Stimulated activated CD4-positive, alpha-beta T cell treated with anti-CD3 and anti-CD28 coated beads, Interleukin-4, amount 100 ng/mL, for 48 hours (primary cell): ENCODE measurements around the gene COL6A1.
A peak's percentile ranks its signal among the peaks of the same experiment; 100 is the strongest.

ENCODE experiments used
- DNase-seq, 2 donors: peaks; one replicate each; pipeline ENCODE4 v3.0.0-alpha.2; 2020; ENCODE audit warnings: low read depth in 2 of 2

Gene COL6A1

GRCh38 chr21:46049890-46050667 is 68.5 kb downstream of the COL6A1 start:
- no peak for DNase-seq

- no peak for DNase-seq
Measured at GRCh38 chr21:46050668-46051378, 69.3 kb downstream of the COL6A1 start.

- DNase-seq: no peak
Measured at GRCh38 chr21:46051379-46051770, 69.8 kb downstream of the COL6A1 start.

- DNase-seq: no peak
Measured at GRCh38 chr21:46051821-46052675, 70.5 kb downstream of the COL6A1 start.

- peak; percentile 27 to 63 for DNase-seq
Measured at GRCh38 chr21:46052703-46053651, 71.4 kb downstream of the COL6A1 start.

GRCh38 chr21:46054031-46054430 is 72.5 kb downstream of the COL6A1 start:
- no peak for DNase-seq

GRCh38 chr21:46054451-46054881 is 72.9 kb downstream of the COL6A1 start:
- DNase-seq: no peak
